HepG2 (cell line): Measurements from ENCODE around the gene FAAP20. TPM values are rescaled to one million over a fixed set of nuclear protein-coding genes. Genes with fewer than 3 reads are reported as not detected.

Experiments
- AGO2 ChIP-seq: fragments of 200-400 bp; formaldehyde crosslinking; optimal IDR thresholded peaks from 2 replicates; pipeline ENCODE3; 2017; ENCODE audit warnings: mild to moderate bottlenecking, low read depth, low read length, moderate library complexity
- ARNTL ChIP-seq: sonication (generic); formaldehyde crosslinking; IDR thresholded peaks from 2 replicates; pipeline ENCODE4 v1.4.0; 2020; ENCODE audit warnings: mild to moderate bottlenecking, missing genetic modification reagents
- GABPB1 ChIP-seq: IDR thresholded peaks from 2 replicates; pipeline ENCODE4 v1.6.1; 2016; ENCODE audit warnings: mild to moderate bottlenecking, missing genetic modification reagents, moderate library complexity, missing compliant biosample characterization
- GATA4 ChIP-seq: sonication (generic); IDR thresholded peaks from 2 replicates; pipeline ENCODE4 v1.6.1; 2016; ENCODE audit warnings: antibody characterized with exemption, low read depth, borderline replicate concordance
- GFI1 ChIP-seq: sonication (generic); formaldehyde crosslinking; IDR thresholded peaks from 2 replicates; pipeline ENCODE4 v1.5.0; 2020; ENCODE audit warnings: missing genetic modification reagents, mild to moderate bottlenecking, borderline replicate concordance
- HINFP ChIP-seq: sonication (generic); formaldehyde crosslinking; IDR thresholded peaks from 2 replicates; pipeline ENCODE4 v1.4.0; 2020; ENCODE audit warnings: low read depth, mild to moderate bottlenecking, missing genetic modification reagents
- IRF2 ChIP-seq: IDR thresholded peaks from 2 replicates; pipeline ENCODE4 v1.6.1; 2018; ENCODE audit warnings: missing genetic modification reagents, missing compliant biosample characterization
- LCORL ChIP-seq, 2 experiments: fragments of 450-650 bp in 1 of 2; sonication (generic) in 1 of 2; formaldehyde crosslinking in 1 of 2; IDR thresholded peaks; 2 replicates each; pipeline versions ENCODE4 v1.5.0 to v1.6.1; 2017 to 2020; ENCODE audit warnings: antibody characterized with exemption in 1 of 2, missing genetic modification reagents in 1 of 2
- MEIS2 ChIP-seq: sonication (generic); formaldehyde crosslinking; IDR thresholded peaks from 2 replicates; pipeline ENCODE4 v1.9.0; 2021; ENCODE audit warnings: mild to moderate bottlenecking, missing genetic modification reagents
- MXI1 ChIP-seq: IDR thresholded peaks from 3 replicates; pipeline ENCODE4 v1.6.1; 2012; ENCODE audit warnings: low read depth, low read length, inconsistent platforms, borderline replicate concordance
- SALL1 ChIP-seq: sonication (generic); formaldehyde crosslinking; IDR thresholded peaks from 2 replicates; pipeline ENCODE4 v1.8.0; 2022; ENCODE audit warnings: mild to moderate bottlenecking, missing genetic modification reagents
- SAP130 ChIP-seq: IDR thresholded peaks from 2 replicates; pipeline ENCODE4 v1.6.1; 2016; ENCODE audit warnings: low read depth
- SNAPC4 ChIP-seq: sonication (generic); formaldehyde crosslinking; IDR thresholded peaks from 2 replicates; pipeline ENCODE4 v1.4.0; 2020; ENCODE audit warnings: mild to moderate bottlenecking, missing genetic modification reagents
- TFE3 ChIP-seq: IDR thresholded peaks from 2 replicates; pipeline ENCODE4 v1.6.1; 2016
- ZBTB20 ChIP-seq: sonication (generic); formaldehyde crosslinking; IDR thresholded peaks from 2 replicates; pipeline ENCODE4 v1.8.1; 2023; ENCODE audit warnings: missing genetic modification reagents, low read depth, mild to moderate bottlenecking, borderline replicate concordance
- ZNF30 ChIP-seq: sonication (generic); formaldehyde crosslinking; IDR thresholded peaks from 2 replicates; pipeline ENCODE4 v1.5.0; 2020; ENCODE audit warnings: mild to moderate bottlenecking, missing genetic modification reagents
- ZNF326 ChIP-seq: sonication (generic); formaldehyde crosslinking; IDR thresholded peaks from 2 replicates; pipeline ENCODE4 v1.4.0; 2020; ENCODE audit warnings: missing genetic modification reagents, borderline replicate concordance
- ZNF576 ChIP-seq: sonication (generic); formaldehyde crosslinking; IDR thresholded peaks from 2 replicates; pipeline ENCODE4 v1.4.0; 2020; ENCODE audit warnings: mild to moderate bottlenecking, missing genetic modification reagents
- ZNF674 ChIP-seq: sonication (generic); formaldehyde crosslinking; IDR thresholded peaks from 2 replicates; pipeline ENCODE4 v1.5.0; 2020; ENCODE audit warnings: low read depth, mild to moderate bottlenecking, missing genetic modification reagents
- ZNF790 ChIP-seq: sonication (generic); formaldehyde crosslinking; IDR thresholded peaks from 2 replicates; pipeline ENCODE4 v1.8.0; 2022; ENCODE audit warnings: missing genetic modification reagents, mild to moderate bottlenecking, borderline replicate concordance
- ZNF883 ChIP-seq: sonication (generic); formaldehyde crosslinking; IDR thresholded peaks from 2 replicates; pipeline ENCODE4 v1.5.1; 2020; ENCODE audit warnings: mild to moderate bottlenecking, missing genetic modification reagents; ENCODE audit errors: not compliant biosample characterization
- polyA plus RNA-seq, 8 experiments: library from polyadenylated mRNA; depleted of rRNA in 3 of 8; stranded (reverse) in 7 of 8; unstranded in 1 of 8; fragments of >200 nt; fragmentation: Illumina TruSeq in 4 of 8; extraction: Trizol in 4 of 8; gene quantifications; 2 replicates each; pipeline versions ENCODE4 v1.2.1 to v1.2.3, GENCODE V29; 2011 to 2016; ENCODE audit warnings: low read depth in 4 of 8, missing spikeins in 1 of 8, mixed read lengths in 1 of 8; ENCODE audit not compliant: insufficient read depth in 1 of 8
- total RNA-seq, 5 experiments: library from RNA; depleted of rRNA; stranded (reverse); fragments of >200 nt; fragmentation: Illumina TruSeq; extraction: Trizol; gene quantifications; 2 replicates each; pipeline ENCODE4 v1.2.3, GENCODE V29; 2016; ENCODE audit warnings: low read depth in 1 of 5

Gene FAAP20
- total and polyA plus RNA-seq, 2 of the 13 experiments (the other 11 are each of a cell fraction or from before 2014, with no cell fraction given) = 9.6 to 10.8 TPM

- TF ChIP-seq SNAPC4 (CRISPR knock-in tag) (no peak), AGO2 (peak; percentile 13), SAP130 (peak; percentile 41; the same call in 1 of the 2 replicates), MEIS2 (CRISPR knock-in tag) (peak; percentile 61; the same call in 1 of the 2 replicates), GFI1 (CRISPR knock-in tag) (no peak), ZBTB20 (CRISPR knock-in tag) (no peak), IRF2 (CRISPR knock-in tag) (no peak), ARNTL (CRISPR knock-in tag) (0 out of 2 replicates have a peak, but pooled peaks have one; percentile 12), ZNF883 (CRISPR knock-in tag) (peak; percentile 40), TFE3 (CRISPR knock-in tag) (0 out of 2 replicates have a peak, but pooled peaks have one; percentile 17), GABPB1 (CRISPR knock-in tag) (peak; percentile 71), ZNF790 (CRISPR knock-in tag) (0 out of 2 replicates have a peak, but pooled peaks have one; percentile 24), ZNF30 (CRISPR knock-in tag) (no peak), HINFP (no peak), ZNF326 (CRISPR knock-in tag) (no peak), GATA4 (no peak), LCORL (IDR thresholded peaks at IDR 0.05) (no peak), LCORL (CRISPR knock-in tag; IDR thresholded peaks at IDR 0.05) (peak; percentile 44; the same call in 1 of the 2 replicates), ZNF674 (CRISPR knock-in tag) (no peak), ZNF576 (CRISPR knock-in tag) (no peak), SALL1 (CRISPR knock-in tag) (peak; percentile 56; the same call in 1 of the 2 replicates), MXI1 (peak; percentile 59; the same call in 1 of the 3 replicates)
Measured at GRCh38 chr1:2227346-2228156, 33.0 kb upstream of the FAAP20 start (continued).
